G401 (cell line): ENCODE results near the gene KBTBD6. TPM values are rescaled to one million over a fixed set of nuclear protein-coding genes. Genes with fewer than 3 reads are reported as not detected.
A peak's percentile ranks its signal among the peaks of the same experiment; 100 is the strongest.
"Not testable (repeated sequence)": the region's sequence is repeated elsewhere in the genome, so short reads cannot be mapped to it uniquely, and the experiment has no call there.

Experiments used
- DNase-seq: peaks from one replicate; pipeline ENCODE4 v3.0.0-alpha.2; 2015; ENCODE audit warnings: low spot score
- in situ Hi-C: cut with HindIII; loops from 2 replicates; pipeline ENCODE4 v1.10.0; 2016; ENCODE audit warnings: low sequenced_read_pairs, mixed read lengths
- total RNA-seq: library from RNA; depleted of rRNA; stranded (reverse); fragments of >200 nt; shearing (Covaris generic); gene quantifications from 2 replicates; pipeline ENCODE4 v1.2.3, GENCODE V29; 2014

KBTBD6 gene
- total RNA-seq, 1 experiment from 2014 or later, result 13.2 TPM

DNA sequence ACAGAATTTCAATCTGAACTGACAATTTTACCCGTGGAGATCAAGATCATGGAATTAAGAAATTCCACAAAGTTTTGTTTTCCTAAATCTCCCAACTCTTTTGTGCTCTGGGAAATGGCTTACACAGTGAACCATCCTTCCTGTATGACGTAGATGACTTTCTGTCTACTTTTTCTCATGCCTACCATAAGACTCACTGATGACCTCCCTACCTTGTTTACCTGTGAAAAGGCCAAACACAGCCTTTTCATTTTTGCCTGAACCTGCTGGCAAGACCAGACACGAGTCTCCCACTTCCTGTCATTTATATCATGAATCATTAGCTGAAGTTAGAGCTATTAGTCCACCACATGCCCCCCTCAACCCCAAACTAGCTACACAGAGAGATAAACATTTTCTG lies 4.6 kb upstream of the KBTBD6 start:
- in situ Hi-C loops, result no loop called here
- DNase-seq, result no peak

DNA sequence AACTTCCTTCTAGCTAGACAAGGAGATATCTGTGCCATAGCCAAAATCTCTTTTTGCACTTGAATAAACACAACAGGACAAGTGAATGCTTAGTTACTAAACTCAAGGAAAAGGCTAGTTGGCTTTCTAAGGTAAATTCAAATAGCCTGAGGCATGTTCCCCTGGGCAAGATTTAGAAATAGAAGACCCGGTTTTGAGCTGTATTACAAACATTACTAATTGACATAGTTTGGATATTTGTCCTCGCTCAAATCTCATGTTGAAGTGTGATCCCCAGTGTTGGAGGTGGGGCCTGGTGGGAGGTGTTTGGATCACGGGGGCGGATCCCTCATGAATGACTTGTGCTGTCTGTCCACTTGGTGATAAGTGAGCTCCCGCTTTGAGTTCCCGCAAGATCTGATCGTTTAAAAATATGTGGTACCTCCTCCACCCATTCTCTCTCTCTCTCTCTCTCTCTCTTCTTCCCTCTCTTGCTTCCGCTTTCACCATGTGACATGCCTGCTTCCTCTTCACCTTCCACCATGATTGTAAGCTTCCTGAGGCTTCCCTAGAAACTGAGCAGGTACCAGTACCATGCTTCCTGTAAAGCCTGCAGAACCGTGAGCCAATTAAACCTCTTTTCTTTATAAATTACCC lies 3.9 kb upstream of the KBTBD6 start:
- in situ Hi-C loops, result no loop called here
- no peak for DNase-seq

- DNase-seq, result no peak
- in situ Hi-C loops, result no loop called here
Measured at GRCh38 chr13:41133951-41134350, 1.3 kb upstream of the KBTBD6 start.

GRCh38 chr13:41131660-41132511 lies 716 bp downstream of the KBTBD6 start:
- in situ Hi-C loops, result not testable (repeated sequence)

DNA sequence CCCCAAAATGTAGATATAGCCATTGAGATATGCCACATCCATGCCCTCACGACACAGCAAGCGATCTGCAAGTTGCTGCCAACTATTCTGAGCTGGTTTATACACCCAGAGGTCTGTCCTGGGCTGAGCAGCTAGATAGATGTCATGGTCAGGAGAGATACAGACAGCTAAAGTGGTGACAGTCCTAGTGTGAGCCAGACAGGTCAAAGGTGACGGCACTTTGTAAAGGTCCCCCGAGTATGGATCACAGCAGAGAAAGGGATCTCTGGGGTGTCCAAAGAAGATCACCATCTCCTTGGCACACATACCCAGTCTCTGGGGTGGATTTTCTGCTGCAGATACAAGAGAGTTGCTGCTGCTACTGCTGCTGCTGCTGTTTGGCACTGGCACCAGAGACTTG lies 1.4 kb downstream of the KBTBD6 start:
- DNase-seq, in situ Hi-C loops: not testable (repeated sequence)

More at GRCh38 chr13:41131660-41132511, 716 bp downstream of the KBTBD6 start:
- not testable (repeated sequence) for DNase-seq

DNA sequence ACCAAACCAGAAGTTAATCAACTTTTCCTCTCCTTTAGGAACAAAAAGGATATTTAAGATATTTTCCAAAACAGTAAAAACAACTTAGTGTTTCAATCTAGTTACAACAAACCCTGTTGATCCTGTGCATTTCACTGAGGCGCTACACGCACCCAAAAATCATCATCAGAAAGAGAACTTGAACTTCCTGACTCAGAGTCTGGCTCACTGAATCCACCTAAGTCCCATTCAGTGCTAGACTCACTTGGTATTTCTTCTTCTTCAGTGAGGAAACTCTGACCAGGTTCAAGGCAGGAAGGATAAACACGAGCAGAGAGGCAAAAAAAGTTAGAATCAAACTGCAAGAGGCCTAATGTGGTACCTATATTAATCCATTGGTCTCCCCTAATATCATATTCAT lies 2.2 kb downstream of the KBTBD6 start:
- in situ Hi-C loops, result no loop called here
- no peak for DNase-seq

DNA sequence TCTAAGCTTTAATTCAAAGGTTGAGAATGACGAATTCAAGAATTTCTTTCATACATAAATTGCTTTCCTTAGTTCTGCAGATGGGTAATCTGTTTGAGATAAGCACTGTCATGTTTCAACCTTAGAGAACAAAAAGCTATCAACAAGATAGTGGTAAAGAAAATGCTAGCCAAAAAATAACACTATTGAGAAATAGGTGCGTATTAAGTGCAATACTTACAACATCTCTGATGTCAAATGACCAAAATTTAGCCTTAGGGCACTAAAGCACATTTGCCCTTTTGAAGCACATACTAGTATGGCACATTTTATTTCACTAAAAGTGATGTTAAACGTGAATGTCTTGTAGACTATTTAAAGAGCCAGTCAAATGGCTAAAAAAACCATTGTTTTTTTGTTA lies 4.9 kb downstream of the KBTBD6 start:
- in situ Hi-C loops, result no loop called here
- DNase-seq, result peak; percentile 10

DNA sequence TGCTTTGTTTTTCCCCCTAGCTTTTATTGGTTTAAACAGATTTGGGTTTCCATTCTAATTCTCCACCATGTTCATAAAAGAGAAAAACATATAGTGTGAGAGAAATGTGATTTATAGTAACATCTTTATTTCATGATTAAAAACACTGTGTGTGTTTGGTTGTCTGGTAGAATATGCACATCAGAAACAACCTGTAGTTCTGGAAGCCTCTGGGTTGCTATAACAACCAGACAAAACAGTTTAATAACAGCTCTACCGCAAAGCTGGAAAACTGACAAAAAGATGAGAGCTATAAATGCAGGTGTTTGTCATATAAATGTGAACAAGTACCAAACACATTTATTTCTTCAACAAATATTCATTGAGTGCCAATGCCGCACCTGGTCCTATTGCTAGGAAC lies 9.8 kb downstream of the KBTBD6 start:
- in situ Hi-C loops, result no loop called here
- DNase-seq, result no peak

DNA sequence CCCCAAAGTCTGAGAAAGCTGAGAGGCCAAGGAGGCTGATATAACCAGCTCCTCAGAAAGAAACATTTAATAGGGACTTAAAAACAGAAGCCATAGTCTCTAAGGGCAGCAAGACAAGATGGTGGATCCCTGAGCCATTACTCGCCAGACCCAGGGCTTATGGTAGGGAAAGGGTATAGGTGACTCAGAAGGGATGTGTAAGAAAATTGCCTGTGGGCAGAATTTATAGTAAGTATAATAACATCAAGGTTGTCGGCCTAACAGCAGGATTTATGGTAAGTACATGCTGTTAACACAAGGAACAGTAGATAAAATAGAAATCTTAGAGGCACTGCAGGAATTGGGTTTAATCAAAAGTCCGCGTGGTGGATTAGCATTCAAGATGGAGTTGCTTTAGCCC lies 14.7 kb downstream of the KBTBD6 start:
- in situ Hi-C loops, result no loop called here

GRCh38 chr13:41111454-41111853 lies 21.1 kb downstream of the KBTBD6 start:
- no peak for DNase-seq
- in situ Hi-C loops, result no loop called here

More for the DNA sequence above, 14.7 kb downstream of the KBTBD6 start:
- DNase-seq, result no peak

GRCh38 chr13:41107584-41108014 lies 25.0 kb downstream of the KBTBD6 start:
- in situ Hi-C loops, result no loop called here
- DNase-seq, result no peak

DNA sequence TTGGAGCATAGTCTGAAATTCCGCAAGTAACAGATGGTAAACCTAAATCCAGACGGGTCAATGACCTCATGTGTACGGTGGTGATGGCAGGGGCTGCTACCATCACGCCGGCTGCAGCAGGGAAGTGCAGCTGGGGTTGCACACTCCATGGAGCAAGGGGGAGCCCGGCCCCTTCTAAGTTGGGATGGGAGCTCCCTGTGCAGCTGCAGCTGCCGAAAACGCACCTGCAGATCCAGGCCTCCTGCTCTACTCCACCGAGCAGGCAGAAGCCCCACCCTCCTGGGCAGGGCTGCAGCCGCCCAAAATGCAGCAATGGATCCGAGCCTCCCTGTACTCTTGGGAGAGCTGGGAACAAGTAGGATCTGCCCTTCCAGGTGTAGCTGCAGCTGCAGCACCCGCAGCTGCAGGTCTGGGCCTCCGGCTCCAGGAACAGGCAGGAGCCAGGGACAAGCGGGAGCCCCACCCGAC lies 25.5 kb downstream of the KBTBD6 start:
- in situ Hi-C loops, result no loop called here
- DNase-seq, result no peak

DNA sequence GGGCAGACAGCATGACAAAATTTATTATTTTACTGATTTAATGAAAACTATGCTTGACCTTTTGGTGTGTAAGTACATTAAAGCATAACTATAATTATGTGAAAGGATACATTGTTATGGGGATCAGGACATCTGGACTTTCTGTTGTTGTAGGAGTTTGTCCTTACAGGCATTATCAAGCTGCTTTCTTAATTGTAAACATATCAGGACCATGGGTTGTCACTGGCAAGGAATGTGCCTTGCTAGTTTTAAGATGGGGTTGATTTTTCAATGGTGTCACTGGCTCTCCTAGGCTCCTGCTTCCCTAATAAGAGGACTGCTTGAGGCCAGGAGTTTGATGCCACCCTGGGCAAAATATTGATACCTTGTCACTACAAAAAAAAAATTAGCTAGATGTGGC lies 32.6 kb downstream of the KBTBD6 start:
- in situ Hi-C loops, result no loop called here
- DNase-seq, result no peak

DNA sequence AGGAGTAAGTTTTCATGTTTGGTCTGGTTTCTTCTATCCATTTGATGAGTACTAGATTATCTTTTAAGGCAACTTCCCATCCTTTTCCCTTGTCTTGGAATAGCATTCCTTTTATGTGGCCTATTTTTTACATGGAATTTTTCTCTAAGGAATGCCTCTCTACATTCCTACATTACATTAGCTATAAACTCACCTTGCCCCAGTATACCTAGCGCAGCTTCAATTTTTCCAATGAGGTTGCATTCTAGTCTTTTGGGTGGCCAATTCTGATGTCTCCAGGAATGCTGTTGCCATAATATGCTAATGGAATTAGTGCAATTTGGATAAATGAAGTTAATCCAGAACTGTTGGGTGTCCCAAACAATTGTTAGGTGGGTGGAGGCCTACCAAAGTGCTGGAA lies 33.8 kb downstream of the KBTBD6 start:
- in situ Hi-C loops, result no loop called here
- no peak for DNase-seq

DNA sequence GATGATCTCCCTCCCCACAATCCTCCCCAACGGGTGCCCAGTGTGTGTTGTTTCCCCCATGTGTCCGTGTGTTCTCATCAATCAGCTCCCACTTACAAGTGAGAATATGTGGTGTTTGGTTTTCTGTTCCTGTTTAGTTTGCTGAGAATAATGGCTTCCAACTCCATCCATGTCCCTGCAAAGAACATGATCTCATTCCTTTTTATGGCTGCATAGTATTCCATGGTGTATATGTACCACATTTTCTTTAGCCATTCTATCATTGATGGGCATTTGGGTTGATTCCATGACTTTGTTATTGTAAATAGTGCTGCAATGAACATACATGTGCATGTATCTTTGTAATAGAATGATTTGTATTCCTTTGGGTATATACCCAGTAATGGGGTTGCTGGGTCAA lies 36.9 kb downstream of the KBTBD6 start:
- DNase-seq, in situ Hi-C loops: not testable (repeated sequence)

DNA sequence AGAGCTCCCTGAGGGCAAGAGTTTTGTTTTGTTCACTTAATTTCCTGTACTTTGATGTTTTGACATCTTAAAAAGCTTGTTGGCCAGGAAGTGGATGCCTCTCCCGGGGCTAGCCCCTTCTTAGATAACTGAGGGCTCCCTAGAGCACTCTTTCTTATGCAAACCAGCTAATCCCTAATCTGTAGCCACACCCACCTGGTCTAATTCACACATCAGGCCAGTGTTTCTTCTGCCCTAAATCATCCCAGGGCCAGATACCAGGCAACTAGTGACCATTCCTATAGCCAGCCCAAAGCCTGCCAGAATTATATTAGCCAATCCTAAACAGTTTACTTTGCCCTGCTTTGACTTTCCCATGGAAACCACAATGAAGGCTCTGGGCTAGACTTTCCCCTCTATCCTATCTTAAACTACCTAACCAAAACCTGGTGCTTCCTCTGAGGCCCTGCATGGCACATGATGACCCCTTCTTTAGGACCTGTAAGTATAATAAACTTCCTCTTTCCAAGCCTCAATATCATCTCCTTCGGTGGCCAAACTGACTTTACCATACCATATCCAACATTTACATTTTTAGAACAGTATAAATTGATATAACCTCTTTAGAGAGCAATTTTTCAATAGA lies 46.5 kb downstream of the KBTBD6 start:
- in situ Hi-C loops, result no loop called here
- DNase-seq, result no peak

DNA sequence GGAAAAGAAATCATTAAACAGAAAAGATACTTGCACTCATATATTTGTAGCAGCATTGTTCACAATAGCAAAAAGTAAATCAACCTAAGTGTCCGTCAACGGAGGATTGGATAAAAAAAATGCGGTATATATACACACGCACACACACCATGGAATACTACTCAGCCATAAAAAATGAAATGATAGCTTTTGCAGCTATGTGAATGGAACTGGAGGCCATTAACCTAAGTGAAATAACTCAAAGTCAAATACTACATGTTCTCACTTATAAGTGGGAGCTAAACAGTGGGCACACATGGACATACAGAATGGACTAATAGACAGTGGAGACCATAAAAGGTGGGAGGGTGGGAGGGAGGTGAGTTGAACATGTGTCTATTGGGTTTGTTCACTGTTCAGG lies 52.9 kb downstream of the KBTBD6 start:
- in situ Hi-C loops, result no loop called here
- no peak for DNase-seq
